B cell (primary cell): ENCODE measurements around the gene ANKS1B. TPM values are rescaled to one million over a fixed set of nuclear protein-coding genes. Genes with fewer than 3 reads are reported as not detected.

Source experiments
- ATAC-seq: fragments of 200-7000 bp; cut with Tn5 transposase; one replicate; pipeline ENCODE4 v1.10.0; 2021; ENCODE audit warnings: low read depth, mild to moderate bottlenecking, moderate number of reproducible peaks, moderate library complexity
- CTCF ChIA-PET: fragments of 350-600 bp; sonication (Branson Sonifier 250); formaldehyde crosslinking; loops from one replicate; lab custom pipeline; 2021; ENCODE audit warnings: antibody characterized with exemption, inconsistent platforms; lab: Charles Lee
- POLR2A ChIA-PET: fragments of 350-600 bp; sonication (Branson Sonifier 250); formaldehyde crosslinking; loops from one replicate; lab custom pipeline; 2021; ENCODE audit warnings: antibody characterized with exemption; lab: Charles Lee
- DNase-seq: peaks from one replicate; pipeline ENCODE4 v3.0.0; 2013
- H2AFZ ChIP-seq: 2 replicates; pipeline ENCODE4 v1.6.1; 2012; ENCODE audit warnings: mild to moderate bottlenecking, low read depth, low read length; ENCODE audit not compliant: insufficient read depth, poor library complexity, severe bottlenecking
- H3K27ac ChIP-seq, 2 donors: 1 replicate in 1 of 2; 2 replicates in 1 of 2; pipeline ENCODE4 v1.5.1; 2012 to 2013; ENCODE audit warnings: low read length in 2 of 2, mild to moderate bottlenecking in 2 of 2, moderate library complexity in 1 of 2
- H3K27me3 ChIP-seq, 4 experiments: fragments of 200-600 bp in 1 of 4; sonication (generic) in 1 of 4; replicated peaks in 1 of 4; 1 replicate in 2 of 4; 2 replicates in 2 of 4; pipeline versions ENCODE4 v1.6.1 to v1.7.0; 2013 to 2016; ENCODE audit warnings: low read length in 3 of 4, mild to moderate bottlenecking in 2 of 4, mixed read lengths in 1 of 4, moderate library complexity in 1 of 4; ENCODE audit not compliant: insufficient read depth in 4 of 4, control insufficient read depth in 3 of 4; ENCODE audit errors: control extremely low read depth in 1 of 4
- H3K36me3 ChIP-seq, 2 experiments: replicated peaks in 1 of 2; 1 replicate in 1 of 2; 2 replicates in 1 of 2; pipeline versions ENCODE4 v1.6.1 to v1.7.1; 2013; ENCODE audit warnings: low read length in 1 of 2; ENCODE audit not compliant: insufficient read depth in 2 of 2, control insufficient read depth in 1 of 2; ENCODE audit errors: control extremely low read depth in 1 of 2, extremely low read depth in 1 of 2
- H3K4me1 ChIP-seq, 2 donors: fragments of 200-600 bp in 1 of 2; sonication (generic) in 1 of 2; 1 replicate in 1 of 2; 2 replicates in 1 of 2; pipeline versions ENCODE4 v1.5.1 to v1.6.1; 2013 to 2017; ENCODE audit warnings: low read length in 2 of 2; ENCODE audit not compliant: control insufficient read depth in 2 of 2, insufficient read depth in 2 of 2
- H3K4me2 ChIP-seq: replicated peaks from 2 replicates; pipeline ENCODE3; 2012; ENCODE audit warnings: mild to moderate bottlenecking, low read depth, low read length; ENCODE audit not compliant: poor library complexity, severe bottlenecking
- H3K4me3 ChIP-seq, 5 experiments: fragments of 200-600 bp in 1 of 5; sonication (generic) in 1 of 5; 1 replicate in 3 of 5; 2 replicates in 2 of 5; pipeline versions ENCODE4 v1.5.1 to v1.7.0; 2011 to 2016; ENCODE audit warnings: low read length in 4 of 5, mild to moderate bottlenecking in 4 of 5, low read depth in 2 of 5, control low read depth in 1 of 5, moderate library complexity in 1 of 5; ENCODE audit not compliant: insufficient read depth in 1 of 5; ENCODE audit errors: control extremely low read depth in 1 of 5, extremely low read depth in 1 of 5
- H3K79me2 ChIP-seq: fragments of 200-600 bp; sonication (generic); one replicate; pipeline ENCODE4 v1.6.0; 2016; ENCODE audit warnings: low read length; ENCODE audit not compliant: control insufficient read depth, insufficient read depth
- H3K9ac ChIP-seq: fragments of 200-600 bp; sonication (generic); 2 replicates; pipeline ENCODE4 v1.6.1; 2017; ENCODE audit warnings: mild to moderate bottlenecking, low read length, moderate library complexity
- H3K9me3 ChIP-seq, 3 donors: one replicate each; pipeline versions ENCODE4 v1.6.1 to v1.7.1; 2013; ENCODE audit warnings: low read length in 2 of 3; ENCODE audit not compliant: control insufficient read depth in 2 of 3, insufficient read depth in 1 of 3; ENCODE audit errors: control extremely low read depth in 1 of 3
- H4K20me1 ChIP-seq: 2 replicates; pipeline ENCODE4 v1.6.0; 2012; ENCODE audit warnings: mild to moderate bottlenecking, low read length; ENCODE audit not compliant: insufficient read depth, control insufficient read depth, poor library complexity, severe bottlenecking
- H3K27ac Mint-ChIP-seq: one replicate; pipeline ENCODE4 v1.8.0; 2021; ENCODE audit warnings: mixed read lengths
- H3K27me3 Mint-ChIP-seq: one replicate; pipeline ENCODE4 v1.8.0; 2021; ENCODE audit warnings: mixed read lengths
- H3K4me1 Mint-ChIP-seq: one replicate; pipeline ENCODE4 v1.8.0; 2021; ENCODE audit warnings: mixed read lengths
- H3K4me3 Mint-ChIP-seq: one replicate; pipeline ENCODE4 v1.8.0; 2021; ENCODE audit warnings: mixed read lengths
- H3K9me3 Mint-ChIP-seq: one replicate; pipeline ENCODE4 v1.8.0; 2022; ENCODE audit warnings: mixed read lengths; ENCODE audit not compliant: insufficient read depth
- CTCF ChIP-seq: fragments of 200-600 bp; IDR thresholded peaks from one replicate; pipeline ENCODE4 v1.8.0; 2022; ENCODE audit warnings: antibody characterized with exemption, mild to moderate bottlenecking
- EZH2 ChIP-seq: IDR thresholded peaks from 2 replicates; pipeline ENCODE4 v1.6.1; 2012; ENCODE audit warnings: borderline replicate concordance, low read depth, mild to moderate bottlenecking, moderate library complexity, low read length; ENCODE audit not compliant: insufficient read depth, poor library complexity, severe bottlenecking
- WGBS: methylation state at CpG from one replicate; pipeline ENCODE4 v1.1.5; 2013; ENCODE audit warnings: missing lambda C conversion rate; ENCODE audit not compliant: insufficient coverage; 5-methylcytosine and 5-hydroxymethylcytosine counted together
- intact Hi-C: fragments of 100-400 bp; cut with micrococcal nuclease; formaldehyde crosslinking; loops from one replicate; pipeline ENCODE4 v1.10.0; 2022
- polyA plus RNA-seq: library from polyadenylated mRNA; depleted of rRNA; stranded (reverse); fragments of >200 nt; gene quantifications from 2 replicates; pipeline ENCODE4 v1.2.3, GENCODE V29; 2012
- total RNA-seq, 2 donors: library from RNA; stranded (reverse); fragments of 120-200 nt in 1 of 2; gene quantifications; 1 replicate in 1 of 2; 2 replicates in 1 of 2; pipeline versions ENCODE4 v1.2.3 to v1.2.4, GENCODE V29; 2013 to 2022

ANKS1B gene
- total and polyA plus RNA-seq, 2 donors (not counting 1 experiment from before 2014, with no cell fraction given), result not detected

GRCh38 chr12:99224237-99224636 is 760.5 kb downstream of the ANKS1B start:
- TF ChIP-seq CTCF (no peak), EZH2 (no peak)
- no peak for DNase-seq
- H3K4me1 ChIP-seq, result no peaks in the 10 kb centered on the region
- no peaks in the 10 kb centered on the region for H3K27me3 Mint-ChIP-seq
- H3K4me3 ChIP-seq, result no peak overlapping the region
- no peak overlapping the region for H3K4me3 Mint-ChIP-seq
- no peaks in the 10 kb centered on the region for H4K20me1 ChIP-seq
- H3K9me3 Mint-ChIP-seq, result no peaks in the 10 kb centered on the region
- WGBS, result no CpG with 5 or more reads among the region's 5 CpGs
- no peak overlapping the region for H3K27ac ChIP-seq
- H3K4me2 ChIP-seq, result no peak overlapping the region
- H3K79me2 ChIP-seq, result no peaks in the 10 kb centered on the region
- intact Hi-C loops, result no loop called here
- ChIA-PET CTCF (no interaction called here), POLR2A (no interaction called here)
- H3K4me1 Mint-ChIP-seq, result no peaks in the 10 kb centered on the region
- H3K27ac Mint-ChIP-seq, result no peak overlapping the region
- no peaks in the 10 kb centered on the region for H3K36me3 ChIP-seq
- no peak overlapping the region for H3K9ac ChIP-seq
- H3K9me3 ChIP-seq, result no peaks in the 10 kb centered on the region
- H2AFZ ChIP-seq, result no peak overlapping the region
- ATAC-seq, result no peak
- no peaks in the 10 kb centered on the region for H3K27me3 ChIP-seq

GRCh38 chr12:99223579-99223978 is 761.2 kb downstream of the ANKS1B start:
- no peak overlapping the region for H3K4me3 Mint-ChIP-seq
- no peak for DNase-seq
- Histone ChIP-seq H3K36me3 (no peaks in the 10 kb centered on the region), H4K20me1 (no peaks in the 10 kb centered on the region), H3K9ac (no peak overlapping the region), H3K4me1 (no peaks in the 10 kb centered on the region), H2AFZ (no peak overlapping the region), H3K79me2 (no peaks in the 10 kb centered on the region), H3K4me3 (no peak overlapping the region), H3K27ac (no peak overlapping the region), H3K27me3 (no peaks in the 10 kb centered on the region), H3K4me2 (no peak overlapping the region), H3K9me3 (no peaks in the 10 kb centered on the region)
- ChIA-PET POLR2A (no interaction called here), CTCF (no interaction called here)
- ATAC-seq, result no peak
- intact Hi-C loops, result no loop called here
- no CpG with 5 or more reads among the region's 5 CpGs for WGBS
- no peaks in the 10 kb centered on the region for H3K4me1 Mint-ChIP-seq
- H3K27ac Mint-ChIP-seq, result no peak overlapping the region
- no peak for TF ChIP-seq EZH2
- no peak for TF ChIP-seq CTCF
- H3K27me3 Mint-ChIP-seq, result no peaks in the 10 kb centered on the region
- no peaks in the 10 kb centered on the region for H3K9me3 Mint-ChIP-seq
